ENCODE data around the gene CYP19A1. TPM values are rescaled to one million over a fixed set of nuclear protein-coding genes. Genes with fewer than 3 reads are reported as not detected.

Gene CYP19A1
- total and polyA plus RNA-seq, 2 of the 8 experiments (the other 6 are each of a cell fraction or from before 2014, with no cell fraction given) = not detected

DNA sequence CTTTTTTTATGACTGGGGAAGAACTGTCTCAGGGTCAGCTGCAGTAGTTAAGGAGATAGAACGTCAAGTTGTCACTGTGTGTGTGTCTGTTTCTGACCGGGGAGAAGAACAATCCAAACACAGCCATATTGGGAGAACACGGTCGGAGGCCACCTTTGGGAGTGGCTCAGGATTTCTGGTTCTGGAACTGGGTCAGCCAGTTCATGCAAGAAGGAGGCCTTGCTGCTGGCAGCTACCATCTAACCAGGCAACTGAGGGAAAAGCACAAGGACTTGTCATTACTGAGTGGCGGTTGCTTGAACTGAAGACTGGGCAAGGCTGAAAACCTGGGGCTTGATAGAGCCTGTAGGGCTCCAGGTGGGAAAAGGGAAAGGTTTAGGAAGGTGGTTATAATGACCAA, 27.7 kb upstream of the CYP19A1 start (continued):
- TF ChIP-seq NANOG (IDR thresholded peaks at IDR 0.05; ENCODE audit: insufficient read depth, low read depth, low read length, poor library complexity, severe bottlenecking) (no peak), CBX8 (IDR thresholded peaks at IDR 0.05; ENCODE audit: borderline replicate concordance, low read depth, low read length) (no peak)
- TF ChIP-seq, protein P1, sequence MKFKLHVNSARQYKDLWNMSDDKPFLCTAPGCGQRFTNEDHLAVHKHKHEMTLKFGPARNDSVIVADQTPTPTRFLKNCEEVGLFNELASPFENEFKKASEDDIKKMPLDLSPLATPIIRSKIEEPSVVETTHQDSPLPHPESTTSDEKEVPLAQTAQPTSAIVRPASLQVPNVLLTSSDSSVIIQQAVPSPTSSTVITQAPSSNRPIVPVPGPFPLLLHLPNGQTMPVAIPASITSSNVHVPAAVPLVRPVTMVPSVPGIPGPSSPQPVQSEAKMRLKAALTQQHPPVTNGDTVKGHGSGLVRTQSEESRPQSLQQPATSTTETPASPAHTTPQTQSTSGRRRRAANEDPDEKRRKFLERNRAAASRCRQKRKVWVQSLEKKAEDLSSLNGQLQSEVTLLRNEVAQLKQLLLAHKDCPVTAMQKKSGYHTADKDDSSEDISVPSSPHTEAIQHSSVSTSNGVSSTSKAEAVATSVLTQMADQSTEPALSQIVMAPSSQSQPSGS (IDR thresholded peaks at IDR 0.05; ENCODE audit: low read length) = no peak
